BLaER1 (cell line): ENCODE data around the gene TNNT3.
A peak's percentile ranks its signal among the peaks of the same experiment; 100 is the strongest.
"Not testable (repeated sequence)": the region's sequence is repeated elsewhere in the genome, so short reads cannot be mapped to it uniquely, and the experiment has no call there.

Source experiments
- H3K27ac ChIP-seq: shearing (Covaris generic); formaldehyde crosslinking; 2 replicates; pipeline ENCODE4 v1.8.1; 2022
- H3K27me3 ChIP-seq: shearing (Covaris generic); formaldehyde crosslinking; 2 replicates; pipeline ENCODE4 v1.8.1; 2022
- H3K36me3 ChIP-seq: shearing (Covaris generic); formaldehyde crosslinking; 2 replicates; pipeline ENCODE4 v1.8.1; 2022
- H3K4me1 ChIP-seq: shearing (Covaris generic); formaldehyde crosslinking; 2 replicates; pipeline ENCODE4 v1.8.1; 2022
- H3K4me2 ChIP-seq: shearing (Covaris generic); formaldehyde crosslinking; 2 replicates; pipeline ENCODE4 v1.8.1; 2022
- H3K4me3 ChIP-seq: shearing (Covaris generic); formaldehyde crosslinking; 2 replicates; pipeline ENCODE4 v1.8.1; 2022
- H3K9ac ChIP-seq: shearing (Covaris generic); formaldehyde crosslinking; 2 replicates; pipeline ENCODE4 v1.8.1; 2022
- H3K9me3 ChIP-seq: shearing (Covaris generic); formaldehyde crosslinking; 2 replicates; pipeline ENCODE4 v1.8.1; 2022
- H4K20me1 ChIP-seq: shearing (Covaris generic); formaldehyde crosslinking; 2 replicates; pipeline ENCODE4 v1.8.1; 2022
- Cebpa-rat ChIP-seq: shearing (Covaris generic); IDR thresholded peaks from 2 replicates; pipeline ENCODE4 v1.8.1; 2022

TNNT3 gene

DNA sequence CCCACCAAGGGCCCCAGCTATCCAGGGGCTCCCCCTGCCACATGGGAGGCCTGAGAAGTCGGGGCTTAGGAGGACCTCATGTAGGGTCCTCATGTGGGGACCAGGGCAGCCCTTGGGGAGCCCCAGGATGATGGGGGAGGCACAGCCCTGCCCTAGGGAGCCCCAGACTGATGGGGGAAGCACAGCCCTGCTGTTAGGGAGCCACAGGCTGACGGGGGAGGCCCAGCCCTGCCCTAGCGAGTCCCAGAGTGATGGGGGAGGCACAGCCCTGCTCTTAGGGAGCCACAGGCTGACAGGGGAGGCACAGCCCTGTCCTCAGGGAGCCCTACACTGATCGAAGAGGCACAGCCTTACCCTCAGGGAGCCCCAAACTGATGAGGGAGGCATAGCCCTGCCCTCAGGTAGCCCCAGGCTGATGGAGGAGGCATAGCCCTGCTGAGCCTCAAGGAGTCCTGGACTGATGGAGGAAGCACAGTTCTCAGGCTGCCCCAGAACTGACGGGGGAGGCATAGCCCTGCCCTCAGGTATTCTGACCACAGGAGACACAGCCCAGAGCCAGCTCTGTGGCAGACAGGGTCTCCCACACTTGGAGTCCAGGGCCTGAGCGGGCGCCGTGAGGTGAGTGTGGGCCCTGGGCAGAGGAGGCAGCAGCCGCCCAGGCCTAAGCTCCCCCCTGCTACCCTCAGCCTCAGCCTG is 38.6 kb upstream of the TNNT3 start:
- no peak for TF ChIP-seq Cebpa-rat
- no peaks in the 10 kb centered on the region for H3K9me3 ChIP-seq
- peak overlapping the region; percentile 88 for H3K27ac ChIP-seq
- peaks cover 11% of the 10 kb centered on the region; the same call in 1 of the 2 replicates for H4K20me1 ChIP-seq
- peak overlapping the region; percentile 65 for H3K9ac ChIP-seq
- 0 out of 2 replicates have a peak overlapping the region, but pooled peaks have one; percentile 42 for H3K4me3 ChIP-seq
- no peaks in the 10 kb centered on the region for H3K27me3 ChIP-seq
- peak overlapping the region; percentile 94 for H3K4me2 ChIP-seq
- peaks cover 82% of the 10 kb centered on the region for H3K4me1 ChIP-seq
- H3K36me3 ChIP-seq: no peaks in the 10 kb centered on the region

DNA sequence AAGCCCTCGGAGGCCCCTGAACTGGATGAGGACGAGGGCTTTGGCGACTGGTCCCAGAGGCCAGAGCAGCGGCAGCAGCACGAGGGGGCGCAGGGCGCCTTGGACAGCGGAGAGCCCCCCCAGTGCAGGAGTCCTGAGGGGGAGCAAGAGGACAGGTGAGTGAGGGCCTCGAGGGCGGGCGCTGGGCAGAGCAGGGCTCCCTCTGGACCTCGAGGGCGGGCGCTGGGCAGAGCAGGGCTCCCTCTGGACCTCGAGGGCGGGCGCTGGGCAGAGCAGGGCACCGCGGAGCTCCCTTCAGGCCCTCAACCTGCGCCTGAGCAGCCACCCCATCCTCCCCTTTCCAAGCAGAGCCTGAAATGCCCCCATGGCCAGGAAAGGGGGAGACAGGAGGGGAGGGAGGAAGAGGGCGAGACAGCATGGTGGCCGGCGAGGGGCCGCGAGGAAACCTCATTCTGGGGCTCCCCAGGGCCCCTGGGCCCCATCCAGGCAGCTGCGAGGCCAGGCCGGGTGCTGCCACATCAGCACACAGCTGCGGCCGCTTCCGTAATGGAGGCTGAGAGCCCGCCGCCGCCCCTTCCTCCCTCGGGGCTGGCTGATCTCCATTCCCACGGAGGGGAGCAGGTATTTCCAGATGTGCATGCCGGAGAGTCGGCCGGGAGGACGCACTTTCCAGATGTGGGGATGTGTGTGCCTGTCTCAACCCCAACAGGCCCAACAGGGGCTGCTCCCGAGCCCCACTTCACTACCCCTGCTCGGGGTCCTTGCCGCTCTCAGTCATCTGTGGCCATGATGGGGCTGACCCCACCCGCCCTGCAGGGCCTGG is 37.9 kb upstream of the TNNT3 start:
- H3K27ac ChIP-seq: peak overlapping the region; percentile 88
- peak overlapping the region; percentile 42 for H3K4me3 ChIP-seq
- H3K27me3 ChIP-seq: no peaks in the 10 kb centered on the region

DNA sequence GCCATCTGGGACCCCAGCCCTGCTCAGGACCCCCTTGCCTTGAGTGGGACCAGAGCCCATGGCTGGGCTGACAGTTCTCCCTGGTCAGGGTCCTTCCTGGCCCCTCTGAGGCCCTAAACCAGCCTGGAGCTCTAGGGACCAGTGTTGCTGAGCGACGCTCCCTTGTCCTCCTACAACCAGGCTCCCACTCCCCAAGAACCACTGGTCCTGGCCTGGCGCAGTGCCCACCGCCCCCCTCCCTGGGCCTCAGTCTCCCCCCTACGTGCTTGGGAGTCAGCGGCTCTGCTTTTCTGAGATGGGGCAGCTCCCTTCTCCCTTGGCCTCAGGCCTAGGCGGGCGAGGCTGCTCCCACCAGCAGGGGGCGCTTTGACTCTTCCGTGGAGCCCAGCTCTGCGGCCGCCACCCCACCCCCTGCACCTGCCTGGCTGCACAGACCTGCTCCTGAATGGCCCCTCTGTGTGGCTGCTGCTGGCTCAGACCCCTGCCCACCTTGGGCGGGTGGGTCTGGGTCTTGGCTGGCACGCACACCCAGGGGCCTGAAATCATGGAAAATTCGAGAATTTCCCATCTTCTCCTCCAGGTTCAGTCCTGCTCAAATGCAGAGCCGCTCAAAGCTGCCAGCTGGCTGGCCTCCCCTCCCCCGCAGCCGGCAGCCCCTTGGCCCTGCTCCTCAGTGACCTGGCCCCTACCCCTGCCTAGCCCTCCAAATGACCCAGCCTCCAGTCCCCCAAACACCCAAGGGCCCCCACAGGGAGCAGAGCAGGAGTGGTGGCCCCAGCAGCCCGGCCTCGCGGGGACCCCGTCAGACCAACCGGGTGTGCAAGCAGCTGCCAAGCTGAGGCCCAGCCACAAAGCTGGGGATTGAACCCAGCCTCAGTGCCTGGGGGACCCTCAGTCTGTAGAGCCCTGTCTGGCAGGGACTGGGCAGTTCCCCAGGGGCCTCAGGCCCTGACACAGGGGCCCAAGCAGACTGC is 37.0 kb upstream of the TNNT3 start:
- peak overlapping the region; percentile 88 for H3K27ac ChIP-seq
- H3K36me3 ChIP-seq: no peaks in the 10 kb centered on the region

More for the DNA sequence above, 37.9 kb upstream of the TNNT3 start:
- Histone ChIP-seq H3K9me3 (no peaks in the 10 kb centered on the region), H4K20me1 (0 out of 2 replicates have a peak, but pooled peaks cover 6% of the 10 kb centered on the region), H3K9ac (peak overlapping the region; percentile 65), H3K4me2 (peak overlapping the region; percentile 94), H3K4me1 (peaks cover 74% of the 10 kb centered on the region), H3K36me3 (no peaks in the 10 kb centered on the region)
- TF ChIP-seq Cebpa-rat: no peak

GRCh38 chr11:1883346-1884302 is 35.9 kb upstream of the TNNT3 start:
- TF ChIP-seq Cebpa-rat: no peak
- H3K9me3 ChIP-seq: no peaks in the 10 kb centered on the region
- H3K36me3 ChIP-seq: no peaks in the 10 kb centered on the region
- H3K27ac ChIP-seq: peak overlapping the region; percentile 39; the same call in 1 of the 2 replicates
- H3K27me3 ChIP-seq: no peaks in the 10 kb centered on the region
- peaks cover 70% of the 10 kb centered on the region for H3K4me1 ChIP-seq
- no peak overlapping the region for H3K9ac ChIP-seq
- H3K4me3 ChIP-seq: no peak overlapping the region
- H3K4me2 ChIP-seq: peak overlapping the region; percentile 94
- 0 out of 2 replicates have a peak, but pooled peaks cover 6% of the 10 kb centered on the region for H4K20me1 ChIP-seq

More for the DNA sequence above, 37.0 kb upstream of the TNNT3 start:
- Histone ChIP-seq H3K4me1 (peaks cover 69% of the 10 kb centered on the region), H3K9ac (peak overlapping the region; percentile 43; the same call in 1 of the 2 replicates), H3K27me3 (no peaks in the 10 kb centered on the region), H3K9me3 (no peaks in the 10 kb centered on the region), H3K4me2 (peak overlapping the region; percentile 94), H4K20me1 (0 out of 2 replicates have a peak, but pooled peaks cover 6% of the 10 kb centered on the region), H3K4me3 (peak overlapping the region; percentile 42)
- TF ChIP-seq Cebpa-rat: no peak

- TF ChIP-seq Cebpa-rat: no peak
- Histone ChIP-seq H3K9me3 (no peaks in the 10 kb centered on the region), H3K27ac (no peak overlapping the region), H3K4me2 (0 out of 2 replicates have a peak overlapping the region, but pooled peaks have one; percentile 94), H3K36me3 (no peaks in the 10 kb centered on the region), H3K4me1 (peaks cover 72% of the 10 kb centered on the region), H3K4me3 (no peak overlapping the region), H3K27me3 (no peaks in the 10 kb centered on the region), H4K20me1 (0 out of 2 replicates have a peak, but pooled peaks cover 6% of the 10 kb centered on the region), H3K9ac (no peak overlapping the region)
Measured at GRCh38 chr11:1884303-1884700, 35.2 kb upstream of the TNNT3 start.

- not testable (repeated sequence) for H3K27me3 ChIP-seq, H3K27ac ChIP-seq, H3K4me2 ChIP-seq, H3K4me3 ChIP-seq, H4K20me1 ChIP-seq, H3K9ac ChIP-seq, H3K9me3 ChIP-seq, H3K36me3 ChIP-seq
- H3K4me1 ChIP-seq: peaks cover 72% of the 10 kb centered on the region
Measured at GRCh38 chr11:1886551-1886950, 33.0 kb upstream of the TNNT3 start.

DNA sequence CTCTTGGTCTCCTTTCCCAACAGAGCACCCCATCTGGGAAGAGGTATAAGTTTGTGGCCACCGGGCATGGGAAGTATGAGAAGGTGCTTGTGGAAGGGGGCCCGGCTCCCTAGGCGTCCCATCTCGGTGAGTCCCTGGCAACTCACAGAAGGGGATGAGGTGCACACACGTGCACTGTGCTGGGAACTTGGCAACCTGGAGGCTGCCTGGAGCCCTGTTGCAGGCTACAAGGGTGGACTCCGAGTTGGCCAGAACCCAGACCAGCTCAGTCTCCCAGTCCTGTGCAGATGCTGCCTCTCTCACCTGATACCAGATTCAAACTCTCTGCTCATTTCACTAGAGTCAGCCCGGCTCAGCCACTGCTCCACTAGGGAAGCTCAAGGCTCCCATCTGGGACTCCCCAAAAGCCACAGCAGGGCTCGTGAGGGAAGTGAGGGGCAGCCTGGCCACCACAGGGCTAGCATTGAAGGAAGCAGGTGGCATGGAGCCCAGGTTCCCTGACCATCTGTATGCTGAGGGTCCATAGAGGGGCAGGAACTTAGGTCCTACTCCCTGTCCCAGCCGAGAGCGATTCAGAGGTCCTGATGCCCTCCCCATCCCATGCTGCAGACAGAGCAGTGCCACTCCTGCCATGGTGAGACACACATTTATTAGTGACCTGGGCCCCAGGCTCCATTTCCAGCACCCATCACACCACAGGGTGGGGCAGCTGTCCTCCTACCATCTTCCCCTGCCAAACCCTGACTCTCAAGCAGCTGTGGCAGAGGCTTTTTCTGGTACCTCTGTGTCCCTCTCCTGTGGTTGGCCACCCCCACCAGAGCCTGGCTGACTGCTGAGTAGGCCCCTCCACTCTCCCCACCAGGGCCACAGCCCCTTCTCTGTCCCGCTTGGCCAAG is 31.8 kb upstream of the TNNT3 start:
- peak overlapping the region; percentile 89 for H3K27ac ChIP-seq
- TF ChIP-seq Cebpa-rat: no peak
- H3K9ac ChIP-seq: peak overlapping the region; percentile 79
- no peak overlapping the region for H3K4me3 ChIP-seq
- peak overlapping the region; percentile 99 for H3K4me2 ChIP-seq
- no peaks in the 10 kb centered on the region for H3K27me3 ChIP-seq
- H3K4me1 ChIP-seq: peaks cover 70% of the 10 kb centered on the region
- H3K9me3 ChIP-seq: no peaks in the 10 kb centered on the region
- no peaks in the 10 kb centered on the region for H3K36me3 ChIP-seq
- H4K20me1 ChIP-seq: no peaks in the 10 kb centered on the region

GRCh38 chr11:1888347-1888753 is 31.2 kb upstream of the TNNT3 start:
- Histone ChIP-seq H3K27ac (peak overlapping the region; percentile 89), H3K9ac (peak overlapping the region; percentile 79), H3K9me3 (no peaks in the 10 kb centered on the region), H3K4me3 (peak overlapping the region; percentile 66; the same call in 1 of the 2 replicates), H4K20me1 (no peaks in the 10 kb centered on the region), H3K36me3 (no peaks in the 10 kb centered on the region), H3K4me1 (peaks cover 63% of the 10 kb centered on the region), H3K4me2 (peak overlapping the region; percentile 99), H3K27me3 (no peaks in the 10 kb centered on the region)
- no peak for TF ChIP-seq Cebpa-rat
